ENCODE results near the gene TAOK1. TPM values are rescaled to one million over a fixed set of nuclear protein-coding genes. Genes with fewer than 3 reads are reported as not detected.
A peak's percentile ranks its signal among the peaks of the same experiment; 100 is the strongest.
"Not testable (repeated sequence)": the region's sequence is repeated elsewhere in the genome, so short reads cannot be mapped to it uniquely, and the experiment has no call there.

The TAOK1 gene
- total RNA-seq, 1 donor from 2014 or later = 63.5 TPM

DNA sequence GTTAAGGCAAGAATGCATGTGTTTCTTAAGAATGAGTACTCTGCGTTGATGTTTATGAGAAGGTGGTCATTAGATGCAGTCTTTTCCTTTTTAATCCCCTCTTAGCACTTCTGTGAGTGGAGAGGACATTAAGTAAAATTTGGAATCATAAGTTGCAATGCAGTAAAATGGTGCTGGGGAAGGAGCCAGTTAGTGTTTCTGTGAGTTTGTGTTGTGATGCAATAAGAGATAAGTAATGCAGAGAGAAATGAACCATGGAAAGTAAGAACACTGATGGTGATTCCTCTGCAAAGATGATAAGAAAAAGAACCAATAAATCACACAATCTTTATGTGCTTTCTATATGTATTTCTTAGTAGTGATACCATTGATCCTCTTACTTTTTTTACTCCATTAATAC lies 156.7 kb downstream of the TAOK1 start:
- Mint-ChIP-seq H3K27ac (no peak overlapping the region), H3K4me1 (ENCODE audit: unreplicated experiment) (peaks cover 4% of the 10 kb centered on the region), H3K27me3 (no peaks in the 10 kb centered on the region), H3K4me3 (no peak overlapping the region), H3K9me3 (no peaks in the 10 kb centered on the region), H3K36me3 (peaks cover 19% of the 10 kb centered on the region)
- no peak for DNase-seq (ENCODE audit: extremely low spot score, unreplicated experiment)
- TF ChIP-seq, protein P1, sequence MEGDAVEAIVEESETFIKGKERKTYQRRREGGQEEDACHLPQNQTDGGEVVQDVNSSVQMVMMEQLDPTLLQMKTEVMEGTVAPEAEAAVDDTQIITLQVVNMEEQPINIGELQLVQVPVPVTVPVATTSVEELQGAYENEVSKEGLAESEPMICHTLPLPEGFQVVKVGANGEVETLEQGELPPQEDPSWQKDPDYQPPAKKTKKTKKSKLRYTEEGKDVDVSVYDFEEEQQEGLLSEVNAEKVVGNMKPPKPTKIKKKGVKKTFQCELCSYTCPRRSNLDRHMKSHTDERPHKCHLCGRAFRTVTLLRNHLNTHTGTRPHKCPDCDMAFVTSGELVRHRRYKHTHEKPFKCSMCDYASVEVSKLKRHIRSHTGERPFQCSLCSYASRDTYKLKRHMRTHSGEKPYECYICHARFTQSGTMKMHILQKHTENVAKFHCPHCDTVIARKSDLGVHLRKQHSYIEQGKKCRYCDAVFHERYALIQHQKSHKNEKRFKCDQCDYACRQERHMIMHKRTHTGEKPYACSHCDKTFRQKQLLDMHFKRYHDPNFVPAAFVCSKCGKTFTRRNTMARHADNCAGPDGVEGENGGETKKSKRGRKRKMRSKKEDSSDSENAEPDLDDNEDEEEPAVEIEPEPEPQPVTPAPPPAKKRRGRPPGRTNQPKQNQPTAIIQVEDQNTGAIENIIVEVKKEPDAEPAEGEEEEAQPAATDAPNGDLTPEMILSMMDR (conservative IDR thresholded peaks at IDR 0.05) = no peak

DNA sequence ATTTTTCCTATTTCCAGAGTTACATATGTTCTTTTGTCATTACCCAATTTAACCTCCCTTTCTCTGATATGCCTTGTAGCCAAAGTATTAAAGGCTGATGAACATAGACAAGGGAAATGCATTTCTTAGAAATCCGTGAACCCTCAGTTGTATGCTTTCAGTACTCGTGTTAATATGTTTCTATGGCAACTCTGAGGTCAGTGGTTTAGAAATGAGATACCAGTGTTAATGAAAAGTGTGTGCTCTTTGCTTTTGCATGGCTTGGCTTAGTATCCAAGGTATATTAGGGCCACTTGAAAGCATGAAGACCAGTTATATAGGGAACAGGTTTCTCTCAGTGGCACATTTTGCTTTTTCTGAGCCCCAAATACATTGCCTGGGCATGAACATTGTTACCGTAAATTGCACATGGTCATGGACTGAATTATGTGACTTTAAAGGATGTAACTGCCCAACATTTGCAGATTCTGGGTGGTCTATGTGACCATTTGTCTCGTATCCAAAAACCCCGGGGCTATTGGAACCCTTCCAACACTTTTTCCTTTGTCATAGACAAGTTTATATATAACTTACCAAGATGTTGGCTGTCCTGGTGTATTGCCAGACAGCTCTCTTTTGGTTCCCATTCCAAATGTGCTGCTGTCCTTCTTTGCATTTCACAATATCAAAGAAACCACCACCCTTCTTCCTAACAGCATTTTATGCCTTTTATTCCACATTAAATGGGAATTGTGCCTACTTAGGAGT lies 159.2 kb downstream of the TAOK1 start:
- Mint-ChIP-seq H3K27me3 (no peaks in the 10 kb centered on the region), H3K36me3 (no peaks in the 10 kb centered on the region), H3K27ac (peak overlapping the region; percentile 25), H3K9me3 (no peaks in the 10 kb centered on the region), H3K4me3 (no peak overlapping the region), H3K4me1 (ENCODE audit: unreplicated experiment) (peaks cover 4% of the 10 kb centered on the region)
- no peak for DNase-seq (ENCODE audit: extremely low spot score, unreplicated experiment)
- TF ChIP-seq, protein P1 (conservative IDR thresholded peaks at IDR 0.05) = no peak

DNA sequence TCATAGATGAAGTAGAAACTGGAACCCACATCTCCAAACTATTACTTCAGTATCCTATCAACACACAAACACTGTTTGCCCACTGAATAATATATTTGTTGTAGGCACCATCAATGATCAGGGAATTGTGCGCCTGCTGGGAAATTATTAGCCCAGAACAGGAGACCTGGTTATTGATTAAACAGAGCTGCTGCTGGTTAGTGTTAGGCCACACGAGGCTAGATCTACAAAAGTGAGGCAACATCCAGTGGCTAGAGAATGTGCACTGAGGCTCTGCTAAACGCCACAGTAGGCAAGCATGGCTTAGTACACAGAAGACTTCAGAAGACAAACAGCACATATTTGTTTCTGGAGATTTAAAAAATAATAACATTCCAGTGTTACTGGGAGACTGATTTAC lies 165.7 kb downstream of the TAOK1 start:
- no peak overlapping the region for H3K4me3 Mint-ChIP-seq
- TF ChIP-seq, protein P1 (conservative IDR thresholded peaks at IDR 0.05) = no peak
- DNase-seq (ENCODE audit: extremely low spot score, unreplicated experiment) = no peak
- H3K36me3 Mint-ChIP-seq = no peaks in the 10 kb centered on the region
- H3K27ac Mint-ChIP-seq = peak overlapping the region; percentile 21
- peaks cover 13% of the 10 kb centered on the region for H3K4me1 Mint-ChIP-seq (ENCODE audit: unreplicated experiment)
- no peaks in the 10 kb centered on the region for H3K9me3 Mint-ChIP-seq
- no peaks in the 10 kb centered on the region for H3K27me3 Mint-ChIP-seq

DNA sequence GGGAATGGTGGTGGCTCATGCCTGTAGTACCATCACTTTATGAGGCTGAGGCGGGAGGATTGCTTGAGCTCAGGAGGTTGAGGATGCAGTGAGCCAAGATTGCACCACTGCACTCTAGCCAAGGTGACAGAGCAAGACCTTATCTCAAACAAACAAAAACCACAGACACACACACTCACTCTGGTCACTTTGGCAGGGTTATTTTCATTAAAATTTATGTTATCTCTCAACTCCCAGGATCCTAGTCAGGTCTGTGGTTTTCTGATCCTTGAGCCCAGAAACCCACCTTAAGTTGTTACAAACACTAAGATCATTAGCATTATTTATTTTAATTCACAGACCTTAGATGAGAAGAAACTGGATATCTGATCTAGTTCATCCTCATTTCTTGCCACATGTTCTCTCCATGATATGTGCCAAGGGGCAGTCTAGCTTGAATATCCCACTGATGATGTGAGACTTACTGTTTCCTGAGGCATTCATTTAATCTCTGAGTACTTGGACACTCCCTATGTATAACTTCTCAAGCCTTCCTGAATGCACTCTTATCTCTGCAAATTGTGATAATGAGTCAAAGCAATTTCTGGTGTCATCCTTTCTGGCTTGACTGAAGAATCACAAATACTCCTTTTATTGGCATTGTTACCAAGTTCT lies 167.0 kb downstream of the TAOK1 start:
- Mint-ChIP-seq H3K36me3 (no peaks in the 10 kb centered on the region), H3K9me3 (no peaks in the 10 kb centered on the region), H3K4me1 (ENCODE audit: unreplicated experiment) (peaks cover 13% of the 10 kb centered on the region), H3K27ac (peak overlapping the region; percentile 17), H3K4me3 (no peak overlapping the region), H3K27me3 (no peaks in the 10 kb centered on the region)
- TF ChIP-seq, protein P1 (conservative IDR thresholded peaks at IDR 0.05) = no peak
- DNase-seq (ENCODE audit: extremely low spot score, unreplicated experiment) = no peak

DNA sequence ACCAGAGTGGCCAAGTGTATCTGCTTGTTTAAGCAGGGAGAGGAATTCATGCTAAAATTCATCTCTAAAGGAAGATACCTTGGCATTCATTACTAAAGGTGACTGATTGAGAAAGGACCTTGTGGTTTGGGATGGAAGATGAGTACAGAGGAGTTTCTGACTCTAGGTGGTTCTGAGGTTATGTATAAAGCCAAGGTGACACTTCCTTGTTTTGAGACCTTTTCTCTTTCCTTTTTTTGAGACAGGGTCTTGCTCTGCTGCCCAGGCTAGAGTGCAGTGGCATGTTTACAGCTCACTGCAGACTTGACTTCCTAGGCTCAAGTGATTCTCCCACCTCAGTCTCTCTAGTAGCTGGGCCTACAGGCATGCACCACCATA lies 167.6 kb downstream of the TAOK1 start:
- no peak for DNase-seq (ENCODE audit: extremely low spot score, unreplicated experiment)
- Mint-ChIP-seq H3K36me3 (no peaks in the 10 kb centered on the region), H3K4me3 (no peak overlapping the region), H3K9me3 (no peaks in the 10 kb centered on the region), H3K4me1 (ENCODE audit: unreplicated experiment) (peaks cover 13% of the 10 kb centered on the region), H3K27me3 (peaks cover 4% of the 10 kb centered on the region), H3K27ac (no peak overlapping the region)
- TF ChIP-seq, protein P1 (conservative IDR thresholded peaks at IDR 0.05) = no peak

DNA sequence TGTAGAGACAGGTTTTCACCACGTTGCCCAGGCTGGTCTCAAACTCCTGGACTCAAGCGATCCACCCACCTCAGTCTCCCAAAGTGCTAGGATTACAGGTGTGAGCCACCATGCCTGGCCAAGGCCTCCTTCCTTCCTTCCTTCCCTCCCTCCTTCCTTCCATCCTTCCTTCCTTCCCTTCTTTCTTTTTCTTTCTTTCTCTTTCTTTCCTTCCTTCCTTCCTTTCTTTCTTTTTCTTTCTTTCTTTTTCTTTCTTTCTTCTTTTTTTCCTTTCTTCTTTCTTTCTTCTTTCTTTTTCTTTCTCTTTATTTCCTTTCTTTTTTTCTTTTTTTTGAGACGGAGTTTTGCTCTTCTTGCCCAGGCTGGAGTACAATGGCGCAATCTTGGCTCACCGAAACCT lies 168.0 kb downstream of the TAOK1 start:
- H3K9me3 Mint-ChIP-seq; H3K27me3 Mint-ChIP-seq; H3K27ac Mint-ChIP-seq; H3K4me3 Mint-ChIP-seq; DNase-seq (ENCODE audit: extremely low spot score, unreplicated experiment); H3K36me3 Mint-ChIP-seq: not testable (repeated sequence)
- peaks cover 13% of the 10 kb centered on the region for H3K4me1 Mint-ChIP-seq (ENCODE audit: unreplicated experiment)
